K562 (cell line): ENCODE data around the gene TCF25. TPM values are rescaled to one million over a fixed set of nuclear protein-coding genes. Genes with fewer than 3 reads are reported as not detected.

Experiments used
- ATAC-seq: fragments of 200-7000 bp; cut with Tn5 transposase; 3 replicates; pipeline ENCODE4 v1.9.1; 2020; ENCODE audit warnings: moderate library complexity
- BruUV-seq: library from RNA; stranded (reverse); fragments of 400-500 nt; replicated peaks from 2 replicates; lab custom pipeline; 2021; lab: Mats Ljungman, UMichigan
- CTCF ChIA-PET: fragments of 300-600 bp; formaldehyde crosslinking; extraction: SDS; loops from one replicate; lab custom pipeline; 2021; ENCODE audit warnings: low intra/inter-chr PET ratio; lab: Yijun Ruan, JAX
- POLR2A ChIA-PET: fragments of 300-600, 350-650 bp; sonication (Branson Sonifier 250); formaldehyde crosslinking; extraction: SDS; loops from one replicate; lab custom pipeline; 2021; ENCODE audit warnings: antibody characterized with exemption, inconsistent platforms; lab: Yijun Ruan, JAX
- DNase-seq, 4 experiments: peaks; one replicate each; pipeline versions ENCODE4 v3.0.0 to v3.0.0-alpha.2; 2011 to 2018; ENCODE audit warnings: low spot score in 3 of 4, mixed read lengths in 3 of 4; ENCODE audit errors: extremely low read depth in 1 of 4
- FAIRE-seq: peaks from 2 replicates; lab custom pipeline; 2011; peaks lifted over from hg19 to GRCh38; lab: Jason Lieb, UNC
- H2AFZ ChIP-seq: 2 replicates; pipeline ENCODE4 v1.6.0; 2011; ENCODE audit warnings: low read depth, low read length, control low read depth, inconsistent platforms
- H3K27ac ChIP-seq: fragments of 200-600 bp; 3 replicates; pipeline ENCODE4 v1.8.0; 2011; ENCODE audit warnings: low read depth, mild to moderate bottlenecking, control low read depth, inconsistent platforms, low read length, moderate library complexity, mixed read lengths; ENCODE audit errors: extremely low read depth
- H3K27me3 ChIP-seq, 2 experiments: fragments of 300-600 bp in 1 of 2; 2 replicates in 1 of 2; 3 replicates in 1 of 2; pipeline versions ENCODE4 v1.6.0 to v1.8.0; 2011; ENCODE audit warnings: inconsistent platforms in 2 of 2, low read length in 2 of 2, mild to moderate bottlenecking in 1 of 2, mixed read lengths in 1 of 2, moderate library complexity in 1 of 2; ENCODE audit not compliant: control insufficient read depth in 2 of 2, insufficient read depth in 2 of 2
- H3K36me3 ChIP-seq: fragments of 300-600 bp; 3 replicates; pipeline ENCODE4 v1.8.0; 2011; ENCODE audit warnings: mild to moderate bottlenecking, low read length, inconsistent platforms; ENCODE audit not compliant: control insufficient read depth, insufficient read depth
- H3K4me1 ChIP-seq, 2 experiments: fragments of 200-600 bp in 1 of 2; replicated peaks in 1 of 2; 2 replicates in 1 of 2; 3 replicates in 1 of 2; pipeline versions ENCODE4 v1.5.1 to v1.8.0; 2011; ENCODE audit warnings: inconsistent platforms in 2 of 2, low read length in 2 of 2, mild to moderate bottlenecking in 1 of 2, mixed read lengths in 1 of 2, moderate library complexity in 1 of 2; ENCODE audit not compliant: control insufficient read depth in 2 of 2, insufficient read depth in 2 of 2
- H3K4me2 ChIP-seq: 2 replicates; pipeline ENCODE4 v1.6.1; 2011; ENCODE audit warnings: low read length, control low read depth, inconsistent platforms, mixed read lengths; ENCODE audit not compliant: insufficient read depth
- H3K4me3 ChIP-seq: fragments of 200-600 bp; sonication (generic), shearing (Covaris generic); 2 replicates; pipeline ENCODE4 v1.5.1; 2016; ENCODE audit warnings: control low read depth, inconsistent platforms
- H3K79me2 ChIP-seq: fragments of 200-600 bp; 3 replicates; pipeline ENCODE4 v1.8.0; 2011; ENCODE audit warnings: low read length, inconsistent platforms; ENCODE audit not compliant: control insufficient read depth, insufficient read depth
- H3K9ac ChIP-seq, 2 experiments: 2 replicates each; pipeline versions ENCODE4 v1.6.0 to v1.6.1; 2011; ENCODE audit warnings: low read depth in 2 of 2, low read length in 2 of 2, control low read depth in 1 of 2, inconsistent platforms in 1 of 2, mild to moderate bottlenecking in 1 of 2, mixed read lengths in 1 of 2; ENCODE audit not compliant: insufficient read depth in 1 of 2
- H3K9me1 ChIP-seq: one replicate; pipeline ENCODE4 v1.6.0; 2011; ENCODE audit warnings: inconsistent platforms, mild to moderate bottlenecking, low read length, moderate library complexity; ENCODE audit not compliant: control insufficient read depth, insufficient read depth
- H3K9me3 ChIP-seq: replicated peaks from 2 replicates; pipeline ENCODE4 v1.5.1; 2011; ENCODE audit warnings: low read depth, low read length, inconsistent platforms; ENCODE audit not compliant: control insufficient read depth, insufficient read depth
- H4K20me1 ChIP-seq: replicated peaks from 2 replicates; pipeline ENCODE4 v1.6.1; 2011; ENCODE audit warnings: low read length, inconsistent platforms, mixed read lengths; ENCODE audit not compliant: control insufficient read depth, insufficient read depth
- BHLHE40 ChIP-seq: IDR thresholded peaks from 2 replicates; pipeline ENCODE4 v1.6.1; 2011; ENCODE audit warnings: low read length, improper control_type of control experiment
- C11orf30 ChIP-seq: fragments of 450-650 bp; IDR thresholded peaks from 2 replicates; pipeline ENCODE4 v1.6.1; 2016; ENCODE audit warnings: low read depth, mild to moderate bottlenecking
- E2F1 ChIP-seq: sonication (generic); formaldehyde crosslinking; IDR thresholded peaks from 2 replicates; pipeline ENCODE4 v1.8.1; 2023; ENCODE audit warnings: mild to moderate bottlenecking, missing genetic modification reagents, moderate library complexity
- ELF2 ChIP-seq: fragments of 250-450 bp; sonication (Bioruptor Pico); IDR thresholded peaks from 2 replicates; pipeline ENCODE4 v1.5.0; 2021; ENCODE audit warnings: mild to moderate bottlenecking
- FOXK1 ChIP-seq: sonication (generic); formaldehyde crosslinking; IDR thresholded peaks from 2 replicates; pipeline ENCODE4 v1.8.0; 2022; ENCODE audit warnings: missing genetic modification reagents, mild to moderate bottlenecking, borderline replicate concordance
- HMGN3 ChIP-seq: IDR thresholded peaks from 2 replicates; pipeline ENCODE4 v1.6.1; 2011; ENCODE audit warnings: borderline replicate concordance, low read depth, mild to moderate bottlenecking, mixed read lengths, low read length; ENCODE audit not compliant: insufficient read length; ENCODE audit errors: extremely low read depth
- KAT8 ChIP-seq: fragments of 450-650 bp; IDR thresholded peaks from 2 replicates; pipeline ENCODE4 v1.6.1; 2016; ENCODE audit warnings: low read depth, mild to moderate bottlenecking
- MAFG ChIP-seq: fragments of 450-650 bp; conservative IDR thresholded peaks from 2 replicates; pipeline ENCODE4 v1.6.1; 2016; ENCODE audit warnings: missing genetic modification characterization, missing compliant biosample characterization
- MYC ChIP-seq, 2 experiments: fragments of 250-450 bp in 1 of 2; sonication (Bioruptor Pico) in 1 of 2; IDR thresholded peaks; 2 replicates each; pipeline versions ENCODE4 v1.5.1 to v1.6.1; 2012 to 2021; ENCODE audit warnings: low read depth in 2 of 2, borderline replicate concordance in 1 of 2, improper control_type of control experiment in 1 of 2, low read length in 1 of 2, mild to moderate bottlenecking in 1 of 2, moderate library complexity in 1 of 2
- MYNN ChIP-seq, 2 experiments: sonication (generic); formaldehyde crosslinking in 1 of 2; IDR thresholded peaks; 2 replicates each; pipeline versions ENCODE4 v1.5.0 to v1.6.1; 2016 to 2020; ENCODE audit warnings: antibody characterized with exemption in 1 of 2, missing genetic modification reagents in 1 of 2
- NCOR1 ChIP-seq: fragments of 450-650 bp; IDR thresholded peaks from 2 replicates; pipeline ENCODE4 v1.6.1; 2016; ENCODE audit warnings: mild to moderate bottlenecking, moderate library complexity
- NR4A1 ChIP-seq, 2 experiments: fragments of 250-450 bp in 1 of 2; fragments of 450-650 bp in 1 of 2; sonication (Bioruptor Pico) in 1 of 2; IDR thresholded peaks; 2 replicates each; pipeline versions ENCODE4 v1.4.0 to v1.6.1; 2016 to 2020; ENCODE audit warnings: mild to moderate bottlenecking in 2 of 2, missing compliant biosample characterization in 1 of 2, missing genetic modification characterization in 1 of 2, moderate library complexity in 1 of 2
- NRF1 ChIP-seq, 2 experiments: fragments of 450-650 bp; IDR thresholded peaks in 1 of 2; conservative IDR thresholded peaks in 1 of 2; 2 replicates each; pipeline ENCODE4 v1.6.1; 2014; ENCODE audit warnings: mild to moderate bottlenecking in 2 of 2
- PTTG1 ChIP-seq: fragments of 450-650 bp; IDR thresholded peaks from 2 replicates; pipeline ENCODE4 v1.6.1; 2016; ENCODE audit warnings: low read depth, mild to moderate bottlenecking, missing genetic modification characterization, missing compliant biosample characterization
- SLC30A9 ChIP-seq: fragments of 250-450 bp; sonication (Bioruptor Pico); IDR thresholded peaks from 2 replicates; pipeline ENCODE4 v1.8.0; 2022; ENCODE audit warnings: mild to moderate bottlenecking, moderate library complexity
- ZNF274 ChIP-seq: IDR thresholded peaks from 2 replicates; pipeline ENCODE4 v1.6.1; 2011; ENCODE audit warnings: low read depth, mild to moderate bottlenecking, low read length, moderate library complexity, borderline replicate concordance
- ZNF75A ChIP-seq: fragments of 450-650 bp; formaldehyde crosslinking; IDR thresholded peaks from 2 replicates; pipeline ENCODE4 v1.4.0; 2020; ENCODE audit warnings: mild to moderate bottlenecking
- WGBS: fragments of 100-300 bp; shearing (Covaris generic); methylation state at CpG from one replicate; pipeline ENCODE4 v1.1.6; 2016; ENCODE audit warnings: low coverage, mixed read lengths; ENCODE audit not compliant: insufficient coverage; ENCODE audit errors: missing lambda C conversion rate; 5-methylcytosine and 5-hydroxymethylcytosine counted together
- in situ Hi-C: fragments of 300-500 bp; cut with MboI; formaldehyde crosslinking; loops from 4 replicates; pipeline ENCODE4 v1.15.0; 2018; ENCODE audit warnings: inconsistent platforms, mixed read lengths
- intact Hi-C: fragments of 100-400 bp; cut with micrococcal nuclease; formaldehyde crosslinking; loops from 2 replicates; pipeline ENCODE4 v1.14.2; 2022
- polyA plus RNA-seq, 8 experiments: library from polyadenylated mRNA; depleted of rRNA in 4 of 8; stranded (reverse) in 5 of 8; unstranded in 3 of 8; fragments of >200 nt; fragmentation: Nextera tagmentation in 2 of 8; fragmentation: Illumina TruSeq in 1 of 8; extraction: Ambion mirVana in 2 of 8; extraction: Trizol in 1 of 8; gene quantifications; 2 replicates each; pipeline versions ENCODE4 v1.2.1 to v1.2.3, GENCODE V29; 2011 to 2014; ENCODE audit warnings: inconsistent platforms in 1 of 8, missing spikeins in 1 of 8
- total RNA-seq, 7 experiments: library from RNA; depleted of rRNA in 6 of 7; stranded (reverse); fragments of >200 nt in 6 of 7; fragmentation: Illumina TruSeq in 2 of 7; extraction: Trizol in 2 of 7; gene quantifications; 2 replicates each; pipeline versions ENCODE4 v1.2.1 to v1.2.3, GENCODE V29; 2011 to 2021; ENCODE audit warnings: low replicate concordance in 1 of 7
- TF ChIP-seq, protein P1 (sequence below): fragments of 250-450 bp; sonication (Bioruptor Pico); IDR thresholded peaks from 2 replicates; pipeline ENCODE4 v1.8.0; 2022; ENCODE audit warnings: inconsistent platforms

TCF25 gene
- total and polyA plus RNA-seq, 9 of the 15 experiments (the other 6 are each of a cell fraction or from before 2014, with no cell fraction given): 9.0 to 154 (median 83.8) TPM

DNA sequence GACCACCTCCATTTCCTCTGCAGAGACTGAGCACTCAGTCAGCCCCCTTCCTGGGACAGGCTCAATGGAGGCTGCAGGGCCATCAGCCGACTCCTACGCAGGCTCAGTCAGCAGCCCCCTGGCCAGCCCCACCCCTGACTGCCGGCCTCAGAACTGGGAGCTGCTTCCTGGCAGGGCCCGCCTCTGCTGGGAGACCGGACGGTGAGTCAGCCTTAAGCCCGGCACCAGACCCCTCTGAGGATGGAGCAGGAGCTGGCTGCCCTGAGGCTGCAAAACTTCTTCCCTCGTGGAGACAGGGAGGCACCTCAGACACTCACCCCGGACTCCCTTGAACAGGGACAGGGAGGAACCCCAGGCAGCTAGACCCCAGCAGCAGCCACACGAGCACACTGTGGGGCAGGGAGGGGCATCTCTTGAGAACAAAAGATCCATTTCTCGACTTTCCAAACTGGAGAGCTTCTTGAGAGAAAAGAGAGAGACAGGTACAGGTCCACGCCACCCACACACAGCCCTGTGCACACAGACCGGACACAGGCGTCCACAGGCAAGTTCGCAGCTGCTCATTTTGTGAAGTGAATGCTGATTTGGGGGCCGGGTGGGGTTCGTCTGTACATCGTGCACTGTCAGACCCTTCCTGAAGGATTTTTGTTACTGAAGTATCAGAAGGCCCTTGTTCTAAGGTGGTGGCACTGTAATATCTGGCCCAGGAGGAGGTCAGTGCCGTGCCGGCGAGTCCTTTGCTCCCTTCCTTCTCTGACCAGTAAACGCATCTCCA lies 48.5 kb downstream of the TCF25 start:
- Histone ChIP-seq H3K79me2 (no peaks in the 10 kb centered on the region; the same call in 2 of the 3 replicates), H3K4me1 (peaks cover 39 to 93% of the 10 kb centered on the region in 2 experiments), H3K9me3 (no peaks in the 10 kb centered on the region), H3K4me3 (peak overlapping the region; percentile 69), H3K36me3 (no peaks in the 10 kb centered on the region), H3K27me3 (no peaks in the 10 kb centered on the region), H3K9ac (peak overlapping the region; percentile 90 to 94), H3K4me2 (peak overlapping the region; percentile 96), H3K9me1 (no peaks in the 10 kb centered on the region), H3K27ac (peak overlapping the region; percentile 92), H2AFZ (peak overlapping the region; percentile 82), H4K20me1 (0 out of 2 replicates have a peak, but pooled peaks cover 12% of the 10 kb centered on the region)
- DNase-seq (peak; percentile 76 to 93 (median 82)), ATAC-seq (peak; percentile 74), FAIRE-seq (peak; percentile 94)
- in situ Hi-C loops: no loop called here
- POLR2A ChIA-PET: interaction anchor here (0.5 to 2.9 kb wide), 18 partner anchors 10 to 680 kb away, joined by 3 to 19 read pairs (median 4); partner anchors contain the start of genes DEF8 and TCF25
- intact Hi-C loops: loop anchor here (5.0 to 10.0 kb wide), 2 partner anchors 53 to 105 kb away; partner anchors contain the start of gene FANCA
- TSS peak; percentile 81 for BruUV-seq
- 3% methylated on average over 21 of the region's 22 CpGs for WGBS
- CTCF ChIA-PET: no interaction called here
- no peak for TF ChIP-seq ELF2 (CRISPR knock-in tag)
- no peak for TF ChIP-seq ZNF75A (CRISPR knock-in tag)
- peak; percentile 87 to 90 for TF ChIP-seq NRF1 (conservative IDR thresholded peaks at IDR 0.05 in 1 of 2, IDR thresholded peaks at IDR 0.05 in 1 of 2)
- no peak for TF ChIP-seq FOXK1 (CRISPR knock-in tag)
- TF ChIP-seq MYC (IDR thresholded peaks at IDR 0.05; ENCODE audit: low read depth, low read length): peak; percentile 28; the same call in 1 of the 2 replicates
- TF ChIP-seq MYC (CRISPR knock-in tag; IDR thresholded peaks at IDR 0.05; ENCODE audit: borderline replicate concordance, low read depth): no peak
- no peak for TF ChIP-seq NCOR1
- no peak for TF ChIP-seq ZNF274
- no peak for TF ChIP-seq PTTG1 (tag)
- TF ChIP-seq, protein P1, sequence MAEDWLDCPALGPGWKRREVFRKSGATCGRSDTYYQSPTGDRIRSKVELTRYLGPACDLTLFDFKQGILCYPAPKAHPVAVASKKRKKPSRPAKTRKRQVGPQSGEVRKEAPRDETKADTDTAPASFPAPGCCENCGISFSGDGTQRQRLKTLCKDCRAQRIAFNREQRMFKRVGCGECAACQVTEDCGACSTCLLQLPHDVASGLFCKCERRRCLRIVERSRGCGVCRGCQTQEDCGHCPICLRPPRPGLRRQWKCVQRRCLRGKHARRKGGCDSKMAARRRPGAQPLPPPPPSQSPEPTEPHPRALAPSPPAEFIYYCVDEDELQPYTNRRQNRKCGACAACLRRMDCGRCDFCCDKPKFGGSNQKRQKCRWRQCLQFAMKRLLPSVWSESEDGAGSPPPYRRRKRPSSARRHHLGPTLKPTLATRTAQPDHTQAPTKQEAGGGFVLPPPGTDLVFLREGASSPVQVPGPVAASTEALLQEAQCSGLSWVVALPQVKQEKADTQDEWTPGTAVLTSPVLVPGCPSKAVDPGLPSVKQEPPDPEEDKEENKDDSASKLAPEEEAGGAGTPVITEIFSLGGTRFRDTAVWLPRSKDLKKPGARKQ: no peak
- peak; percentile 71; the same call in 1 of the 2 replicates for TF ChIP-seq C11orf30
- TF ChIP-seq E2F1 (CRISPR knock-in tag): no peak
- TF ChIP-seq MYNN (IDR thresholded peaks at IDR 0.05): no peak
- no peak for TF ChIP-seq MYNN (CRISPR knock-in tag; IDR thresholded peaks at IDR 0.05)
- TF ChIP-seq NR4A1 (CRISPR knock-in tag; IDR thresholded peaks at IDR 0.05): no peak
- no peak for TF ChIP-seq NR4A1 (tag; IDR thresholded peaks at IDR 0.05)
- TF ChIP-seq HMGN3: peak; percentile 59
- TF ChIP-seq MAFG (tag): no peak; the same call in 1 of the 2 replicates
- TF ChIP-seq KAT8: no peak
- TF ChIP-seq BHLHE40: peak; percentile 53
- TF ChIP-seq SLC30A9 (CRISPR knock-in tag): no peak
